SK-N-MC (cell line): Measurements from ENCODE around the gene CBX6.

ENCODE experiments used
- EZH2 ChIP-seq: fragments of 200-600 bp; sonication (generic); IDR thresholded peaks from one replicate; pipeline ENCODE4 v1.6.1; 2017; ENCODE audit warnings: antibody characterized with exemption
- POLR2AphosphoS5 ChIP-seq: IDR thresholded peaks from 2 replicates; pipeline ENCODE4 v1.6.1; 2012; ENCODE audit warnings: mild to moderate bottlenecking, low read depth, low read length, borderline replicate concordance

- no peak for TF ChIP-seq EZH2
- TF ChIP-seq POLR2AphosphoS5, result no peak
Observed at GRCh38 chr22:38824585-38824984, 47.4 kb downstream of the CBX6 start.
